Measurements from ENCODE around the gene DPAGT1.

DNA sequence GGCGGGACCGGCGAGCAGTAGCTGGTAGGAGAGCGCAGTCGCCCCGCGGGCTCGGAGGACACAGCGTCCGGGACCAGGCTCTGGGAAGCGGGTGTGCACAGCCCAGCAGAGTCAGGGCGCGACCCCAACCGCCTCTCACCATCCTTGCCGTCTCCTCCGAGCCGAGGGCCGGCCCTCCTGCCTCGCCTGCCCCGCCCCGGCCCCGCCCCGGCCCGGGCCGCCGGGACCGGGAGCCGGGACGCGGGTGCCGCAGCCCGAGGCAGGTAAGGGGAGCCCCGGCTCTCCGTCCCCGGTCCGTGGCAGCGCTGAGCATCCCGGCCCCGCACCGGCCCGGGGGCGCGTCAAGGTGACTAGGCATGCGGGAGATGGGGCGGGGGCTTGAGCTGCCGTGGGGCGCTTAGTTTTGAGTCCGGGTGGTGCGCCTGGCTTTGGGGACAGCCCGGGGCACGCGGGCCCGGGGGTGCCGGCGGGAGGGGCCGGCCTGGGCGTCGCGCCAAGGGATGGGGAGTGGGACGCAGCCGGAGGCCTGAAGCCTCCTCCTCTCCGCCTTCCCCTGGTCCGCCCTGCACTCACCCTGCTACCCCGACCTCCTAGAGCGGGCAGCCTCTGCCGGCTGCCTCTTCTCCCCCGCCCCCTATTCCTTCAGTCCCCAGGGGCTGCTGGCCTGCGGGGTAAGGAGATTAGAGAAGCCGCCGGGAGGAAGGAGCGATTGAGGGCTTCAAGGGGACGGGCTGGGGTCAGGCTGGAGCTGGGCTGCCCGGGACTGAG lies 47.5 kb upstream of the DPAGT1 start, which contains the start of gene ABCG4:
- no peak for TF ChIP-seq POLR2A (IDR thresholded peaks at IDR 0.05)
- TF ChIP-seq, protein P1, sequence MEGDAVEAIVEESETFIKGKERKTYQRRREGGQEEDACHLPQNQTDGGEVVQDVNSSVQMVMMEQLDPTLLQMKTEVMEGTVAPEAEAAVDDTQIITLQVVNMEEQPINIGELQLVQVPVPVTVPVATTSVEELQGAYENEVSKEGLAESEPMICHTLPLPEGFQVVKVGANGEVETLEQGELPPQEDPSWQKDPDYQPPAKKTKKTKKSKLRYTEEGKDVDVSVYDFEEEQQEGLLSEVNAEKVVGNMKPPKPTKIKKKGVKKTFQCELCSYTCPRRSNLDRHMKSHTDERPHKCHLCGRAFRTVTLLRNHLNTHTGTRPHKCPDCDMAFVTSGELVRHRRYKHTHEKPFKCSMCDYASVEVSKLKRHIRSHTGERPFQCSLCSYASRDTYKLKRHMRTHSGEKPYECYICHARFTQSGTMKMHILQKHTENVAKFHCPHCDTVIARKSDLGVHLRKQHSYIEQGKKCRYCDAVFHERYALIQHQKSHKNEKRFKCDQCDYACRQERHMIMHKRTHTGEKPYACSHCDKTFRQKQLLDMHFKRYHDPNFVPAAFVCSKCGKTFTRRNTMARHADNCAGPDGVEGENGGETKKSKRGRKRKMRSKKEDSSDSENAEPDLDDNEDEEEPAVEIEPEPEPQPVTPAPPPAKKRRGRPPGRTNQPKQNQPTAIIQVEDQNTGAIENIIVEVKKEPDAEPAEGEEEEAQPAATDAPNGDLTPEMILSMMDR (IDR thresholded peaks at IDR 0.05): no peak
